GM12874 (cell line): ENCODE measurements around the gene LY6G5C.

Experiments
- TF ChIP-seq, protein P1 (sequence below): IDR thresholded peaks from 2 replicates; pipeline ENCODE4 v1.5.1; 2011; ENCODE audit warnings: low read depth, mild to moderate bottlenecking, control low read depth, low read length, moderate library complexity; ENCODE audit not compliant: insufficient read depth

Gene LY6G5C

GRCh38 chr6:31626952-31627351, 53.9 kb downstream of the LY6G5C start:
- TF ChIP-seq, protein P1, sequence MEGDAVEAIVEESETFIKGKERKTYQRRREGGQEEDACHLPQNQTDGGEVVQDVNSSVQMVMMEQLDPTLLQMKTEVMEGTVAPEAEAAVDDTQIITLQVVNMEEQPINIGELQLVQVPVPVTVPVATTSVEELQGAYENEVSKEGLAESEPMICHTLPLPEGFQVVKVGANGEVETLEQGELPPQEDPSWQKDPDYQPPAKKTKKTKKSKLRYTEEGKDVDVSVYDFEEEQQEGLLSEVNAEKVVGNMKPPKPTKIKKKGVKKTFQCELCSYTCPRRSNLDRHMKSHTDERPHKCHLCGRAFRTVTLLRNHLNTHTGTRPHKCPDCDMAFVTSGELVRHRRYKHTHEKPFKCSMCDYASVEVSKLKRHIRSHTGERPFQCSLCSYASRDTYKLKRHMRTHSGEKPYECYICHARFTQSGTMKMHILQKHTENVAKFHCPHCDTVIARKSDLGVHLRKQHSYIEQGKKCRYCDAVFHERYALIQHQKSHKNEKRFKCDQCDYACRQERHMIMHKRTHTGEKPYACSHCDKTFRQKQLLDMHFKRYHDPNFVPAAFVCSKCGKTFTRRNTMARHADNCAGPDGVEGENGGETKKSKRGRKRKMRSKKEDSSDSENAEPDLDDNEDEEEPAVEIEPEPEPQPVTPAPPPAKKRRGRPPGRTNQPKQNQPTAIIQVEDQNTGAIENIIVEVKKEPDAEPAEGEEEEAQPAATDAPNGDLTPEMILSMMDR, result no peak
